Neuronal stem cell (in vitro differentiated cells): ENCODE data around the gene DCC.

ENCODE experiments used
- DNase-seq: peaks from one replicate; pipeline ENCODE4 v3.0.0-alpha.2; 2013; ENCODE audit warnings: low spot score
- H2AFZ ChIP-seq: one replicate; pipeline ENCODE4 v1.6.1; 2013; ENCODE audit warnings: mild to moderate bottlenecking, low read length, inconsistent platforms
- H2AK5ac ChIP-seq: 2 replicates; pipeline ENCODE4 v1.6.1; 2013; ENCODE audit warnings: low read depth, mild to moderate bottlenecking, inconsistent platforms, low read length, moderate library complexity, mixed read lengths
- H2BK120ac ChIP-seq: 2 replicates; pipeline ENCODE4 v1.6.1; 2013; ENCODE audit warnings: low read depth, mild to moderate bottlenecking, inconsistent platforms, low read length, moderate library complexity, mixed read lengths
- H2BK12ac ChIP-seq: one replicate; pipeline ENCODE4 v1.6.1; 2013; ENCODE audit warnings: low read length, inconsistent platforms
- H2BK15ac ChIP-seq: 2 replicates; pipeline ENCODE4 v1.6.1; 2013; ENCODE audit warnings: mild to moderate bottlenecking, low read length, inconsistent platforms, mixed read lengths
- H2BK5ac ChIP-seq: one replicate; pipeline ENCODE4 v1.6.1; 2013; ENCODE audit warnings: inconsistent platforms, mild to moderate bottlenecking, low read length, moderate library complexity
- H3K14ac ChIP-seq: one replicate; pipeline ENCODE4 v1.6.1; 2013; ENCODE audit warnings: low read length, inconsistent platforms
- H3K18ac ChIP-seq: 2 replicates; pipeline ENCODE4 v1.6.1; 2013; ENCODE audit warnings: low read length, inconsistent platforms
- H3K23ac ChIP-seq: 2 replicates; pipeline ENCODE4 v1.6.1; 2013; ENCODE audit warnings: low read depth, mild to moderate bottlenecking, mixed read lengths, low read length, inconsistent platforms; ENCODE audit not compliant: poor library complexity
- H3K27ac ChIP-seq: replicated peaks from 3 replicates; pipeline ENCODE4 v1.5.1; 2013; ENCODE audit warnings: low read length, inconsistent platforms
- H3K27me3 ChIP-seq, 3 experiments: 2 replicates each; pipeline ENCODE4 v1.6.1; 2013; ENCODE audit warnings: low read length in 3 of 3, mild to moderate bottlenecking in 2 of 3, inconsistent platforms in 1 of 3, low read depth in 1 of 3, mixed read lengths in 1 of 3, moderate library complexity in 1 of 3; ENCODE audit not compliant: control insufficient read depth in 3 of 3, insufficient read depth in 3 of 3
- H3K36me3 ChIP-seq, 2 donors: replicated peaks in 1 of 2; 2 replicates each; pipeline ENCODE4 v1.6.1; 2013; ENCODE audit warnings: low read length in 2 of 2; ENCODE audit not compliant: control insufficient read depth in 2 of 2, insufficient read depth in 2 of 2
- H3K4ac ChIP-seq: 2 replicates; pipeline ENCODE4 v1.6.1; 2013; ENCODE audit warnings: inconsistent platforms, mild to moderate bottlenecking, low read length, moderate library complexity
- H3K4me1 ChIP-seq, 2 donors: 1 replicate in 1 of 2; 2 replicates in 1 of 2; pipeline ENCODE4 v1.6.1; 2013; ENCODE audit warnings: low read length in 2 of 2, low read depth in 1 of 2; ENCODE audit not compliant: control insufficient read depth in 2 of 2, insufficient read depth in 1 of 2
- H3K4me2 ChIP-seq: one replicate; pipeline ENCODE4 v1.6.1; 2013; ENCODE audit warnings: mild to moderate bottlenecking, low read length, inconsistent platforms; ENCODE audit not compliant: insufficient read depth, poor library complexity, severe bottlenecking
- H3K4me3 ChIP-seq, 2 donors: 2 replicates each; pipeline ENCODE4 v1.5.1; 2013; ENCODE audit warnings: low read length in 2 of 2, mild to moderate bottlenecking in 2 of 2, inconsistent platforms in 1 of 2, moderate library complexity in 1 of 2
- H3K79me1 ChIP-seq: one replicate; pipeline ENCODE4 v1.6.1; 2013; ENCODE audit warnings: low read depth, mild to moderate bottlenecking, inconsistent platforms, low read length, moderate library complexity
- H3K9ac ChIP-seq: one replicate; pipeline ENCODE4 v1.6.1; 2013; ENCODE audit warnings: mild to moderate bottlenecking, low read depth, low read length, inconsistent platforms; ENCODE audit not compliant: poor library complexity
- H3K9me3 ChIP-seq, 2 donors: replicated peaks in 1 of 2; 2 replicates each; pipeline versions ENCODE3 to v1.6.1; 2013; ENCODE audit warnings: low read length in 2 of 2, mild to moderate bottlenecking in 2 of 2, inconsistent platforms in 1 of 2, low read depth in 1 of 2, mixed read lengths in 1 of 2, moderate library complexity in 1 of 2; ENCODE audit not compliant: control insufficient read depth in 2 of 2, insufficient read depth in 1 of 2
- H4K8ac ChIP-seq: one replicate; pipeline ENCODE4 v1.6.1; 2013; ENCODE audit warnings: low read depth, mild to moderate bottlenecking, inconsistent platforms, low read length, moderate library complexity
- H4K91ac ChIP-seq: one replicate; pipeline ENCODE4 v1.6.1; 2013; ENCODE audit warnings: low read length, low read depth, mild to moderate bottlenecking, inconsistent platforms; ENCODE audit not compliant: poor library complexity
- WGBS, 2 donors: extraction: QIAGEN DNeasy Blood & Tissue Kit; methylation state at CpG; one replicate each; pipeline ENCODE4 v1.1.7; 2013; ENCODE audit warnings: missing lambda C conversion rate in 2 of 2, mixed read lengths in 1 of 2; ENCODE audit not compliant: insufficient read length in 2 of 2, insufficient replicate concordance in 1 of 2; ENCODE audit errors: extremely low coverage in 2 of 2; 5-methylcytosine and 5-hydroxymethylcytosine counted together

Gene DCC

GRCh38 chr18:53234610-53235009, 894.6 kb downstream of the DCC start:
- Histone ChIP-seq H3K27me3 (no peaks in the 10 kb centered on the region), H3K36me3 (no peaks in the 10 kb centered on the region), H3K4me1 (no peaks in the 10 kb centered on the region), H3K27ac (no peak overlapping the region), H3K4ac (no peak overlapping the region), H3K9me3 (no peaks in the 10 kb centered on the region), H2BK15ac (no peak overlapping the region), H3K9ac (no peak overlapping the region), H2BK12ac (no peak overlapping the region), H3K23ac (no peak overlapping the region), H3K79me1 (no peaks in the 10 kb centered on the region), H2BK5ac (no peak overlapping the region), H4K8ac (no peak overlapping the region), H3K4me2 (no peak overlapping the region), H4K91ac (no peak overlapping the region), H3K14ac (no peak overlapping the region), H2AFZ (no peak overlapping the region), H2AK5ac (no peak overlapping the region), H3K18ac (no peak overlapping the region), H2BK120ac (no peak overlapping the region), H3K4me3 (no peak overlapping the region)
- WGBS, 2 donors, result no CpG with 5 or more reads among the region's 1 CpG
- DNase-seq, result no peak

DNA sequence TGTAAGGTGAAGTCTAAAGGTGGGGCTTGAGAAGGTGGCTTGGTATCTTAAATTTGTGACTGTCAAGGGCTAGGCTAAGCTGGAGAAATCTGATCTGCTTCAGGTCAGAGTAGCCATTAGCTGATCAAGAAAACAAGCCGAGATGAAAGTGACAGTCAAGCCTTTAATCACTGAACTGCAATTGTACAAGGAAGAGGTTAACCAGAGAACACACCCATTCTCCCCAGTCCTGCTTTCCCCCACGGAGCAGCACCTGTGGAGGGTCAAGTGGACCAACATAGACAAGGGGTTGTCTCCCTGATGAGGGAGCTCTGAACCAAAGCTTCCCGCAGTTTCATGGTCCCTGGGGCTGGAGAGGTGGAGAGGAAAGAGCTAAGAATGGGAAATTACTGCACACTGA, 901.2 kb downstream of the DCC start:
- H3K27ac ChIP-seq, result no peak overlapping the region
- WGBS, 2 donors, result no CpG with 5 or more reads among the region's 3 CpGs
- H3K4me3 ChIP-seq, result no peak overlapping the region
- H3K79me1 ChIP-seq, result no peaks in the 10 kb centered on the region
- no peaks in the 10 kb centered on the region for H3K27me3 ChIP-seq
- no peaks in the 10 kb centered on the region for H3K9me3 ChIP-seq
- H2BK15ac ChIP-seq, result no peak overlapping the region
- no peak overlapping the region for H3K14ac ChIP-seq
- no peak overlapping the region for H3K9ac ChIP-seq
- no peak overlapping the region for H2BK120ac ChIP-seq
- H3K4ac ChIP-seq, result no peak overlapping the region
- no peaks in the 10 kb centered on the region for H3K4me1 ChIP-seq
- no peak for DNase-seq
- H2BK5ac ChIP-seq, result no peak overlapping the region
- no peak overlapping the region for H3K4me2 ChIP-seq
- H4K8ac ChIP-seq, result no peak overlapping the region
- H3K36me3 ChIP-seq, result no peaks in the 10 kb centered on the region
- H2AFZ ChIP-seq, result no peak overlapping the region
- H4K91ac ChIP-seq, result no peak overlapping the region
- H2BK12ac ChIP-seq, result no peak overlapping the region
- no peak overlapping the region for H2AK5ac ChIP-seq
- H3K23ac ChIP-seq, result no peak overlapping the region
- H3K18ac ChIP-seq, result no peak overlapping the region

GRCh38 chr18:53253789-53254188, 913.8 kb downstream of the DCC start:
- Histone ChIP-seq H3K4me1 (no peaks in the 10 kb centered on the region), H2BK120ac (no peak overlapping the region), H3K9ac (no peak overlapping the region), H2BK12ac (no peak overlapping the region), H3K27me3 (no peaks in the 10 kb centered on the region), H3K23ac (no peak overlapping the region), H3K4ac (no peak overlapping the region), H2AK5ac (no peak overlapping the region), H4K91ac (no peak overlapping the region), H3K18ac (no peak overlapping the region), H3K36me3 (no peaks in the 10 kb centered on the region), H3K9me3 (no peaks in the 10 kb centered on the region), H4K8ac (no peak overlapping the region), H2BK15ac (no peak overlapping the region), H3K4me3 (no peak overlapping the region), H3K27ac (no peak overlapping the region), H2BK5ac (no peak overlapping the region), H3K14ac (no peak overlapping the region), H2AFZ (no peak overlapping the region), H3K4me2 (no peak overlapping the region), H3K79me1 (no peaks in the 10 kb centered on the region)
- DNase-seq, result no peak
- WGBS, 2 donors, result no CpG with 5 or more reads among the region's 1 CpG

GRCh38 chr18:53254265-53254664, 914.3 kb downstream of the DCC start:
- DNase-seq, result no peak

More at GRCh38 chr18:53254265-53254664, 914.3 kb downstream of the DCC start:
- H3K4me2 ChIP-seq, result no peak overlapping the region
- H3K9ac ChIP-seq, result no peak overlapping the region
- no peaks in the 10 kb centered on the region for H3K4me1 ChIP-seq
- H2AK5ac ChIP-seq, result no peak overlapping the region
- no peak overlapping the region for H3K23ac ChIP-seq
- H3K4me3 ChIP-seq, result no peak overlapping the region
- no peaks in the 10 kb centered on the region for H3K36me3 ChIP-seq
- H2BK15ac ChIP-seq, result no peak overlapping the region
- no peak overlapping the region for H3K14ac ChIP-seq
- H3K18ac ChIP-seq, result no peak overlapping the region
- H2BK12ac ChIP-seq, result no peak overlapping the region
- no peaks in the 10 kb centered on the region for H3K79me1 ChIP-seq
- H3K27me3 ChIP-seq, result no peaks in the 10 kb centered on the region
- H4K91ac ChIP-seq, result no peak overlapping the region
- H3K4ac ChIP-seq, result no peak overlapping the region
- no peaks in the 10 kb centered on the region for H3K9me3 ChIP-seq
- no peak overlapping the region for H3K27ac ChIP-seq
- H2AFZ ChIP-seq, result no peak overlapping the region
- H2BK120ac ChIP-seq, result no peak overlapping the region
- no peak overlapping the region for H4K8ac ChIP-seq
- WGBS, 2 donors, result no CpG with 5 or more reads among the region's 1 CpG
- H2BK5ac ChIP-seq, result no peak overlapping the region
